MM.1S (cell line): ENCODE results near the gene DNAH7.
A peak's percentile ranks its signal among the peaks of the same experiment; 100 is the strongest.

ENCODE experiments used
- DNase-seq: peaks from one replicate; pipeline ENCODE4 v3.0.0-alpha.2; 2015
- H2AFZ ChIP-seq: fragments of 300-600 bp; sonication (generic); 2 replicates; pipeline ENCODE4 v1.6.0; 2016; ENCODE audit warnings: antibody characterized with exemption, low read length
- H3F3A ChIP-seq: fragments of 300-600 bp; sonication (generic); 2 replicates; pipeline ENCODE4 v1.6.1; 2016; ENCODE audit warnings: mild to moderate bottlenecking, antibody characterized with exemption, low read length, moderate library complexity, mixed read lengths; ENCODE audit not compliant: insufficient read depth
- H3K27ac ChIP-seq: fragments of 300-600 bp; sonication (generic); 2 replicates; pipeline ENCODE4 v1.5.1; 2016; ENCODE audit warnings: mild to moderate bottlenecking, low read length
- H3K27me3 ChIP-seq: fragments of 300-600 bp; sonication (generic); replicated peaks from 2 replicates; pipeline ENCODE4 v1.6.0; 2016; ENCODE audit warnings: low read length; ENCODE audit not compliant: insufficient read depth
- H3K36me3 ChIP-seq: fragments of 300-600 bp; sonication (generic); replicated peaks from 2 replicates; pipeline ENCODE4 v1.6.1; 2016; ENCODE audit warnings: mild to moderate bottlenecking, low read length, mixed read lengths; ENCODE audit not compliant: insufficient read depth
- H3K4me1 ChIP-seq: fragments of 300-600 bp; sonication (generic); 2 replicates; pipeline ENCODE4 v1.6.1; 2016; ENCODE audit warnings: low read length, mixed read lengths
- H3K4me2 ChIP-seq: fragments of 300-600 bp; sonication (generic); 2 replicates; pipeline ENCODE4 v1.6.0; 2016; ENCODE audit warnings: low read depth, low read length
- H3K4me3 ChIP-seq: fragments of 300-600 bp; sonication (generic); 2 replicates; pipeline ENCODE4 v1.5.1; 2016; ENCODE audit warnings: low read length, mixed read lengths
- H3K79me2 ChIP-seq: fragments of 300-600 bp; sonication (generic); 2 replicates; pipeline ENCODE4 v1.6.1; 2016; ENCODE audit warnings: mixed run types, low read length, mixed read lengths
- H3K9ac ChIP-seq: fragments of 300-600 bp; sonication (generic); 2 replicates; pipeline ENCODE4 v1.6.1; 2016; ENCODE audit warnings: low read length, mixed read lengths
- H3K9me2 ChIP-seq: fragments of 300-600 bp; sonication (generic); replicated peaks from 2 replicates; pipeline ENCODE4 v1.6.1; 2016; ENCODE audit warnings: mild to moderate bottlenecking, low read length, mixed read lengths; ENCODE audit not compliant: insufficient read depth
- H3K9me3 ChIP-seq: fragments of 300-600 bp; sonication (generic); replicated peaks from 2 replicates; pipeline ENCODE4 v1.6.1; 2016; ENCODE audit warnings: mild to moderate bottlenecking, low read length, mixed read lengths; ENCODE audit not compliant: insufficient read depth
- H4K20me1 ChIP-seq: fragments of 300-600 bp; sonication (generic); 2 replicates; pipeline ENCODE4 v1.6.1; 2016; ENCODE audit warnings: mild to moderate bottlenecking, low read length, moderate library complexity, mixed read lengths; ENCODE audit not compliant: insufficient read depth
- EZH2 ChIP-seq: fragments of 300-600 bp; sonication (generic); optimal IDR thresholded peaks from 2 replicates; pipeline ENCODE3; 2017; ENCODE audit warnings: low read depth, mild to moderate bottlenecking, antibody characterized with exemption, low read length, mixed read lengths
- EZH2phosphoT487 ChIP-seq: fragments of 300-600 bp; sonication (generic); IDR thresholded peaks from 2 replicates; pipeline ENCODE4 v1.6.1; 2018; ENCODE audit warnings: antibody characterized with exemption, low read length
- TF ChIP-seq, protein P1 (sequence below): fragments of 300-600 bp; sonication (generic); IDR thresholded peaks from 2 replicates; pipeline ENCODE4 v1.5.1; 2016; ENCODE audit warnings: antibody characterized with exemption, low read length, mixed read lengths

DNAH7 gene

DNA sequence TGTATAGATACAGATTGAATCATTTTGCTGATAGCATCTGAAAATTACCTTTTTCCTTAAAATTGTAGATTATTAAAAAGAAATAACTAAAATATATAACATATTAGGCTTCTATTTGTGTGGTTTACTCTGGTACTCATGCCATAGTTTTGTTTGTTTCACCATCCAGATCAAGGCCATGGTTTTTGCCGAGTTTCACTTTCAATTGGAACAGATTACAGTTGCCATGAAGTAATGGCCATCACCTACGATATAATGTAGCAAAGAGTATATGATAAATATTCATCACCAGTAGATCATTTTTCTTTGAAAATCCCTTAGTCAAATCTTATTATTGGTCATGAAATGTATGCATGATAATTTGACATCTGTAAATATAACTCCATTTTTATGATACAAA is 11.9 kb upstream of the DNAH7 start:
- Histone ChIP-seq H3K9ac (no peak overlapping the region), H4K20me1 (no peaks in the 10 kb centered on the region), H3K9me3 (no peaks in the 10 kb centered on the region), H3K9me2 (no peaks in the 10 kb centered on the region), H3F3A (peaks cover 7% of the 10 kb centered on the region; the same call in 1 of the 2 replicates), H3K27me3 (no peaks in the 10 kb centered on the region), H3K27ac (peak overlapping the region; percentile 30; the same call in 1 of the 2 replicates), H3K4me2 (peak overlapping the region; percentile 54), H3K79me2 (no peaks in the 10 kb centered on the region), H3K36me3 (no peaks in the 10 kb centered on the region), H3K4me1 (peaks cover 32% of the 10 kb centered on the region), H3K4me3 (0 out of 2 replicates have a peak overlapping the region, but pooled peaks have one; percentile 3), H2AFZ (no peak overlapping the region)
- peak; percentile 78 for DNase-seq
- TF ChIP-seq, protein P1, sequence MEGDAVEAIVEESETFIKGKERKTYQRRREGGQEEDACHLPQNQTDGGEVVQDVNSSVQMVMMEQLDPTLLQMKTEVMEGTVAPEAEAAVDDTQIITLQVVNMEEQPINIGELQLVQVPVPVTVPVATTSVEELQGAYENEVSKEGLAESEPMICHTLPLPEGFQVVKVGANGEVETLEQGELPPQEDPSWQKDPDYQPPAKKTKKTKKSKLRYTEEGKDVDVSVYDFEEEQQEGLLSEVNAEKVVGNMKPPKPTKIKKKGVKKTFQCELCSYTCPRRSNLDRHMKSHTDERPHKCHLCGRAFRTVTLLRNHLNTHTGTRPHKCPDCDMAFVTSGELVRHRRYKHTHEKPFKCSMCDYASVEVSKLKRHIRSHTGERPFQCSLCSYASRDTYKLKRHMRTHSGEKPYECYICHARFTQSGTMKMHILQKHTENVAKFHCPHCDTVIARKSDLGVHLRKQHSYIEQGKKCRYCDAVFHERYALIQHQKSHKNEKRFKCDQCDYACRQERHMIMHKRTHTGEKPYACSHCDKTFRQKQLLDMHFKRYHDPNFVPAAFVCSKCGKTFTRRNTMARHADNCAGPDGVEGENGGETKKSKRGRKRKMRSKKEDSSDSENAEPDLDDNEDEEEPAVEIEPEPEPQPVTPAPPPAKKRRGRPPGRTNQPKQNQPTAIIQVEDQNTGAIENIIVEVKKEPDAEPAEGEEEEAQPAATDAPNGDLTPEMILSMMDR: no peak
- no peak for TF ChIP-seq EZH2phosphoT487
- no peak for TF ChIP-seq EZH2

GRCh38 chr2:196079052-196079451 is 10.4 kb upstream of the DNAH7 start:
- no peaks in the 10 kb centered on the region for H3K27me3 ChIP-seq
- DNase-seq: no peak
- no peak overlapping the region for H3K4me3 ChIP-seq
- H3K4me1 ChIP-seq: peaks cover 32% of the 10 kb centered on the region
- TF ChIP-seq EZH2: no peak
- TF ChIP-seq, protein P1: no peak
- no peak for TF ChIP-seq EZH2phosphoT487
- no peaks in the 10 kb centered on the region for H3K9me3 ChIP-seq
- no peak overlapping the region for H3K27ac ChIP-seq
- H3K79me2 ChIP-seq: no peaks in the 10 kb centered on the region
- no peaks in the 10 kb centered on the region for H4K20me1 ChIP-seq
- H3K4me2 ChIP-seq: no peak overlapping the region
- H3K9ac ChIP-seq: no peak overlapping the region
- no peaks in the 10 kb centered on the region for H3K9me2 ChIP-seq
- H3F3A ChIP-seq: peaks cover 7% of the 10 kb centered on the region; the same call in 1 of the 2 replicates
- no peaks in the 10 kb centered on the region for H3K36me3 ChIP-seq
- no peak overlapping the region for H2AFZ ChIP-seq

GRCh38 chr2:196077821-196078220 is 9.2 kb upstream of the DNAH7 start:
- H3K9ac ChIP-seq: peak overlapping the region; percentile 15; the same call in 1 of the 2 replicates
- no peaks in the 10 kb centered on the region for H4K20me1 ChIP-seq
- H3K9me3 ChIP-seq: no peaks in the 10 kb centered on the region
- H3K27me3 ChIP-seq: no peaks in the 10 kb centered on the region
- peaks cover 32% of the 10 kb centered on the region for H3K4me1 ChIP-seq
- H3K4me2 ChIP-seq: peak overlapping the region; percentile 27; the same call in 1 of the 2 replicates
- peak overlapping the region; percentile 34; the same call in 1 of the 2 replicates for H3K27ac ChIP-seq
- peaks cover 7% of the 10 kb centered on the region; the same call in 1 of the 2 replicates for H3F3A ChIP-seq
- no peaks in the 10 kb centered on the region for H3K36me3 ChIP-seq
- no peak overlapping the region for H3K4me3 ChIP-seq
- no peaks in the 10 kb centered on the region for H3K79me2 ChIP-seq
- peak; percentile 48 for DNase-seq
- no peaks in the 10 kb centered on the region for H3K9me2 ChIP-seq
- TF ChIP-seq EZH2phosphoT487 (no peak), EZH2 (no peak)
- TF ChIP-seq, protein P1: no peak
- H2AFZ ChIP-seq: no peak overlapping the region
